K562 (cell line): Measurements from ENCODE around the gene CCDC17. TPM values are rescaled to one million over a fixed set of nuclear protein-coding genes. Genes with fewer than 3 reads are reported as not detected.

ENCODE experiments used
- HDAC8 ChIP-seq: fragments of 450-650 bp; IDR thresholded peaks from 2 replicates; pipeline ENCODE4 v1.6.1; 2016; ENCODE audit warnings: mild to moderate bottlenecking, missing genetic modification characterization, moderate library complexity, missing compliant biosample characterization
- MCM5 ChIP-seq: fragments of 450-650 bp; IDR thresholded peaks from 2 replicates; pipeline ENCODE4 v1.6.1; 2016; ENCODE audit warnings: low read depth
- PPARD ChIP-seq: fragments of 250-450 bp; sonication (Bioruptor Pico); IDR thresholded peaks from 2 replicates; pipeline ENCODE4 v1.8.0; 2022; ENCODE audit warnings: inconsistent platforms, mild to moderate bottlenecking, moderate library complexity
- RAD51 ChIP-seq: fragments of 450-650 bp; IDR thresholded peaks from 2 replicates; pipeline ENCODE4 v1.7.1; 2016; ENCODE audit warnings: low read depth, mild to moderate bottlenecking, borderline replicate concordance
- RNF2 ChIP-seq: sonication (generic); IDR thresholded peaks from 2 replicates; pipeline ENCODE4 v1.6.1; 2016
- SMAD4 ChIP-seq: fragments of 250-450 bp; sonication (Bioruptor Pico); conservative IDR thresholded peaks from 2 replicates; pipeline ENCODE4 v1.8.0; 2021; ENCODE audit warnings: inconsistent platforms, mild to moderate bottlenecking, moderate library complexity
- SP2 ChIP-seq: IDR thresholded peaks from 2 replicates; pipeline ENCODE4 v1.6.1; 2011; ENCODE audit warnings: mild to moderate bottlenecking, low read depth, low read length, moderate library complexity; ENCODE audit not compliant: poor library complexity, severe bottlenecking; ENCODE audit errors: extremely low read depth
- TEAD1 ChIP-seq, 2 experiments: fragments of 450-650 bp in 1 of 2; sonication (generic) in 1 of 2; formaldehyde crosslinking; IDR thresholded peaks; 2 replicates each; pipeline versions ENCODE4 v1.4.0 to v1.8.0; 2020 to 2022; ENCODE audit warnings: mild to moderate bottlenecking in 2 of 2, missing genetic modification reagents in 1 of 2
- polyA plus RNA-seq, 8 experiments: library from polyadenylated mRNA; depleted of rRNA in 4 of 8; stranded (reverse) in 5 of 8; unstranded in 3 of 8; fragments of >200 nt; fragmentation: Nextera tagmentation in 2 of 8; fragmentation: Illumina TruSeq in 1 of 8; extraction: Ambion mirVana in 2 of 8; extraction: Trizol in 1 of 8; gene quantifications; 2 replicates each; pipeline versions ENCODE4 v1.2.1 to v1.2.3, GENCODE V29; 2011 to 2014; ENCODE audit warnings: inconsistent platforms in 1 of 8, missing spikeins in 1 of 8
- total RNA-seq, 7 experiments: library from RNA; depleted of rRNA in 6 of 7; stranded (reverse); fragments of >200 nt in 6 of 7; fragmentation: Illumina TruSeq in 2 of 7; extraction: Trizol in 2 of 7; gene quantifications; 2 replicates each; pipeline versions ENCODE4 v1.2.1 to v1.2.3, GENCODE V29; 2011 to 2021; ENCODE audit warnings: low replicate concordance in 1 of 7
- TF ChIP-seq, protein P1 (sequence below): fragments of 450-650 bp; IDR thresholded peaks from 2 replicates; pipeline ENCODE4 v1.6.1; 2016; ENCODE audit warnings: mild to moderate bottlenecking, moderate library complexity
- TF ChIP-seq, protein P2 (sequence below): fragments of 150-350 bp; conservative IDR thresholded peaks from 2 replicates; pipeline ENCODE4 v1.6.1; 2014; ENCODE audit warnings: low read length
- TF ChIP-seq, protein P3 (sequence below): fragments of 450-650 bp; formaldehyde crosslinking; IDR thresholded peaks from 2 replicates; pipeline ENCODE4 v1.4.0; 2022; ENCODE audit warnings: missing genetic modification characterization

CCDC17 gene
- total and polyA plus RNA-seq, 9 of the 15 experiments (the other 6 are each of a cell fraction or from before 2014, with no cell fraction given): 0.20 to 2.4 (median 0.85) TPM

DNA sequence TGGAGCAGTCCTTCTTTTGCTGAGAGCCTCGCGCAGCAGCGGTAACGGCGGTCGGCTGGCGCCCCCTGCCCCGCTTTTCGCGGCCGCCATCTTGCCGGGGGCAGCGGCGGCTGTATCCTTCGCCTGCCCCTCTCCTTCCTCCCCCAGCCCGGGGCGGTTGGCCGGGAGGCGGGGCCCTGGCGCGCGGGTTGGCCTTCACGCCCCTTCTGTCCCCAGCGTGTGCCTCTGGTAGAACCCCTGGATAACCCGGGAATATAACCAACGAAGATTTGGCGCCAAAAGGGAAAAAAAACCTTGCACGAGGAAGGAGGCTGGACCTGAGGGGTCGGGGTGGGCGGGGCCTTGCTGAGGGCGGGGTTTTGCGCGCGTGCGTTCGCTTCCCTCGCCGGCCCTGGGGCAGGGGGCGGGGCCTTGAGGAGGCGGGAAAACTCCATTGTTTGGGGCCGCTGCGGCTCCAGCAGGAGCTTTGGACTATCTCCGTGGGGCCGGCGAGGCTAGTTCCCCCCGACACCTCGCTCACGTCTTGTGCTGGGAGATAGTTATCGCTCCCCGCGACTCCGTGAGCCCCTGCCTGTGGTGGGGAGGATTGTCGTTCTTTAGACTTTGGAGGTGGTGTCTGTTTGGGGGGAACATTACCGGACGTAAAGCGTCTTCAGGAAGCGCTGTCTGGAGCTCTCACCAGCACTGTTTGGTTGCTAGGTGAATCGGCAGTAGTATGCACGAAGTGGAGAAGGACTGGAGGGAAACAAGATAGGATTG is 39.3 kb downstream of the CCDC17 start (continued):
- TF ChIP-seq, protein P1, sequence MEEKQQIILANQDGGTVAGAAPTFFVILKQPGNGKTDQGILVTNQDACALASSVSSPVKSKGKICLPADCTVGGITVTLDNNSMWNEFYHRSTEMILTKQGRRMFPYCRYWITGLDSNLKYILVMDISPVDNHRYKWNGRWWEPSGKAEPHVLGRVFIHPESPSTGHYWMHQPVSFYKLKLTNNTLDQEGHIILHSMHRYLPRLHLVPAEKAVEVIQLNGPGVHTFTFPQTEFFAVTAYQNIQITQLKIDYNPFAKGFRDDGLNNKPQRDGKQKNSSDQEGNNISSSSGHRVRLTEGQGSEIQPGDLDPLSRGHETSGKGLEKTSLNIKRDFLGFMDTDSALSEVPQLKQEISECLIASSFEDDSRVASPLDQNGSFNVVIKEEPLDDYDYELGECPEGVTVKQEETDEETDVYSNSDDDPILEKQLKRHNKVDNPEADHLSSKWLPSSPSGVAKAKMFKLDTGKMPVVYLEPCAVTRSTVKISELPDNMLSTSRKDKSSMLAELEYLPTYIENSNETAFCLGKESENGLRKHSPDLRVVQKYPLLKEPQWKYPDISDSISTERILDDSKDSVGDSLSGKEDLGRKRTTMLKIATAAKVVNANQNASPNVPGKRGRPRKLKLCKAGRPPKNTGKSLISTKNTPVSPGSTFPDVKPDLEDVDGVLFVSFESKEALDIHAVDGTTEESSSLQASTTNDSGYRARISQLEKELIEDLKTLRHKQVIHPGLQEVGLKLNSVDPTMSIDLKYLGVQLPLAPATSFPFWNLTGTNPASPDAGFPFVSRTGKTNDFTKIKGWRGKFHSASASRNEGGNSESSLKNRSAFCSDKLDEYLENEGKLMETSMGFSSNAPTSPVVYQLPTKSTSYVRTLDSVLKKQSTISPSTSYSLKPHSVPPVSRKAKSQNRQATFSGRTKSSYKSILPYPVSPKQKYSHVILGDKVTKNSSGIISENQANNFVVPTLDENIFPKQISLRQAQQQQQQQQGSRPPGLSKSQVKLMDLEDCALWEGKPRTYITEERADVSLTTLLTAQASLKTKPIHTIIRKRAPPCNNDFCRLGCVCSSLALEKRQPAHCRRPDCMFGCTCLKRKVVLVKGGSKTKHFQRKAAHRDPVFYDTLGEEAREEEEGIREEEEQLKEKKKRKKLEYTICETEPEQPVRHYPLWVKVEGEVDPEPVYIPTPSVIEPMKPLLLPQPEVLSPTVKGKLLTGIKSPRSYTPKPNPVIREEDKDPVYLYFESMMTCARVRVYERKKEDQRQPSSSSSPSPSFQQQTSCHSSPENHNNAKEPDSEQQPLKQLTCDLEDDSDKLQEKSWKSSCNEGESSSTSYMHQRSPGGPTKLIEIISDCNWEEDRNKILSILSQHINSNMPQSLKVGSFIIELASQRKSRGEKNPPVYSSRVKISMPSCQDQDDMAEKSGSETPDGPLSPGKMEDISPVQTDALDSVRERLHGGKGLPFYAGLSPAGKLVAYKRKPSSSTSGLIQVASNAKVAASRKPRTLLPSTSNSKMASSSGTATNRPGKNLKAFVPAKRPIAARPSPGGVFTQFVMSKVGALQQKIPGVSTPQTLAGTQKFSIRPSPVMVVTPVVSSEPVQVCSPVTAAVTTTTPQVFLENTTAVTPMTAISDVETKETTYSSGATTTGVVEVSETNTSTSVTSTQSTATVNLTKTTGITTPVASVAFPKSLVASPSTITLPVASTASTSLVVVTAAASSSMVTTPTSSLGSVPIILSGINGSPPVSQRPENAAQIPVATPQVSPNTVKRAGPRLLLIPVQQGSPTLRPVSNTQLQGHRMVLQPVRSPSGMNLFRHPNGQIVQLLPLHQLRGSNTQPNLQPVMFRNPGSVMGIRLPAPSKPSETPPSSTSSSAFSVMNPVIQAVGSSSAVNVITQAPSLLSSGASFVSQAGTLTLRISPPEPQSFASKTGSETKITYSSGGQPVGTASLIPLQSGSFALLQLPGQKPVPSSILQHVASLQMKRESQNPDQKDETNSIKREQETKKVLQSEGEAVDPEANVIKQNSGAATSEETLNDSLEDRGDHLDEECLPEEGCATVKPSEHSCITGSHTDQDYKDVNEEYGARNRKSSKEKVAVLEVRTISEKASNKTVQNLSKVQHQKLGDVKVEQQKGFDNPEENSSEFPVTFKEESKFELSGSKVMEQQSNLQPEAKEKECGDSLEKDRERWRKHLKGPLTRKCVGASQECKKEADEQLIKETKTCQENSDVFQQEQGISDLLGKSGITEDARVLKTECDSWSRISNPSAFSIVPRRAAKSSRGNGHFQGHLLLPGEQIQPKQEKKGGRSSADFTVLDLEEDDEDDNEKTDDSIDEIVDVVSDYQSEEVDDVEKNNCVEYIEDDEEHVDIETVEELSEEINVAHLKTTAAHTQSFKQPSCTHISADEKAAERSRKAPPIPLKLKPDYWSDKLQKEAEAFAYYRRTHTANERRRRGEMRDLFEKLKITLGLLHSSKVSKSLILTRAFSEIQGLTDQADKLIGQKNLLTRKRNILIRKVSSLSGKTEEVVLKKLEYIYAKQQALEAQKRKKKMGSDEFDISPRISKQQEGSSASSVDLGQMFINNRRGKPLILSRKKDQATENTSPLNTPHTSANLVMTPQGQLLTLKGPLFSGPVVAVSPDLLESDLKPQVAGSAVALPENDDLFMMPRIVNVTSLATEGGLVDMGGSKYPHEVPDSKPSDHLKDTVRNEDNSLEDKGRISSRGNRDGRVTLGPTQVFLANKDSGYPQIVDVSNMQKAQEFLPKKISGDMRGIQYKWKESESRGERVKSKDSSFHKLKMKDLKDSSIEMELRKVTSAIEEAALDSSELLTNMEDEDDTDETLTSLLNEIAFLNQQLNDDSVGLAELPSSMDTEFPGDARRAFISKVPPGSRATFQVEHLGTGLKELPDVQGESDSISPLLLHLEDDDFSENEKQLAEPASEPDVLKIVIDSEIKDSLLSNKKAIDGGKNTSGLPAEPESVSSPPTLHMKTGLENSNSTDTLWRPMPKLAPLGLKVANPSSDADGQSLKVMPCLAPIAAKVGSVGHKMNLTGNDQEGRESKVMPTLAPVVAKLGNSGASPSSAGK: peak; percentile 57
- TF ChIP-seq RAD51 (no peak), SP2 (no peak), MCM5 (no peak), TEAD1 (CRISPR knock-in tag; IDR thresholded peaks at IDR 0.05) (no peak), RNF2 (peak; percentile 49), HDAC8 (tag) (no peak), SMAD4 (no peak; the same call in 1 of the 2 replicates), PPARD (no peak)
- TF ChIP-seq, protein P2, sequence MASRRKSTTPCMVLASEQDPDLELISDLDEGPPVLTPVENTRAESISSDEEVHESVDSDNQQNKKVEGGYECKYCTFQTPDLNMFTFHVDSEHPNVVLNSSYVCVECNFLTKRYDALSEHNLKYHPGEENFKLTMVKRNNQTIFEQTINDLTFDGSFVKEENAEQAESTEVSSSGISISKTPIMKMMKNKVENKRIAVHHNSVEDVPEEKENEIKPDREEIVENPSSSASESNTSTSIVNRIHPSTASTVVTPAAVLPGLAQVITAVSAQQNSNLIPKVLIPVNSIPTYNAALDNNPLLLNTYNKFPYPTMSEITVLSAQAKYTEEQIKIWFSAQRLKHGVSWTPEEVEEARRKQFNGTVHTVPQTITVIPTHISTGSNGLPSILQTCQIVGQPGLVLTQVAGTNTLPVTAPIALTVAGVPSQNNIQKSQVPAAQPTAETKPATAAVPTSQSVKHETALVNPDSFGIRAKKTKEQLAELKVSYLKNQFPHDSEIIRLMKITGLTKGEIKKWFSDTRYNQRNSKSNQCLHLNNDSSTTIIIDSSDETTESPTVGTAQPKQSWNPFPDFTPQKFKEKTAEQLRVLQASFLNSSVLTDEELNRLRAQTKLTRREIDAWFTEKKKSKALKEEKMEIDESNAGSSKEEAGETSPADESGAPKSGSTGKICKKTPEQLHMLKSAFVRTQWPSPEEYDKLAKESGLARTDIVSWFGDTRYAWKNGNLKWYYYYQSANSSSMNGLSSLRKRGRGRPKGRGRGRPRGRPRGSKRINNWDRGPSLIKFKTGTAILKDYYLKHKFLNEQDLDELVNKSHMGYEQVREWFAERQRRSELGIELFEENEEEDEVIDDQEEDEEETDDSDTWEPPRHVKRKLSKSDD: no peak
- TF ChIP-seq, protein P3, sequence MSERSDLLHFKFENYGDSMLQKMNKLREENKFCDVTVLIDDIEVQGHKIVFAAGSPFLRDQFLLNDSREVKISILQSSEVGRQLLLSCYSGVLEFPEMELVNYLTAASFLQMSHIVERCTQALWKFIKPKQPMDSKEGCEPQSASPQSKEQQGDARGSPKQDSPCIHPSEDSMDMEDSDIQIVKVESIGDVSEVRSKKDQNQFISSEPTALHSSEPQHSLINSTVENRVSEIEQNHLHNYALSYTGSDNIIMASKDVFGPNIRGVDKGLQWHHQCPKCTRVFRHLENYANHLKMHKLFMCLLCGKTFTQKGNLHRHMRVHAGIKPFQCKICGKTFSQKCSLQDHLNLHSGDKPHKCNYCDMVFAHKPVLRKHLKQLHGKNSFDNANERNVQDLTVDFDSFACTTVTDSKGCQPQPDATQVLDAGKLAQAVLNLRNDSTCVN (CRISPR knock-in tag): 0 out of 2 replicates have a peak, but pooled peaks have one; percentile 11
